Esophagus muscularis mucosa (tissue), 4 donors: ENCODE measurements around the gene SCG2. TPM values are rescaled to one million over a fixed set of nuclear protein-coding genes. Genes with fewer than 3 reads are reported as not detected.

Experiments
- DNase-seq: peaks from one replicate; pipeline ENCODE4 v3.0.0-alpha.2; 2017; ENCODE audit errors: extremely low spot score
- H3K27ac ChIP-seq, 4 donors: fragments of 200-600 bp; sonication (generic); replicated peaks in 1 of 4; 1 replicate in 3 of 4; 2 replicates in 1 of 4; pipeline ENCODE4 v1.5.1; 2016 to 2019; ENCODE audit warnings: mild to moderate bottlenecking in 1 of 4
- H3K27me3 ChIP-seq, 4 donors: fragments of 200-600 bp; sonication (generic); one replicate each; pipeline versions ENCODE4 v1.5.1 to v1.6.0; 2016 to 2019
- H3K36me3 ChIP-seq, 4 donors: fragments of 200-600 bp; sonication (generic); one replicate each; pipeline ENCODE4 v1.5.1; 2016 to 2019
- H3K4me1 ChIP-seq, 4 donors: fragments of 200-600 bp; sonication (generic); one replicate each; pipeline ENCODE4 v1.5.1; 2016 to 2019
- H3K4me3 ChIP-seq, 4 donors: fragments of 200-600 bp; sonication (generic); 1 replicate in 2 of 4; 2 replicates in 2 of 4; pipeline ENCODE4 v1.5.1; 2016 to 2019; ENCODE audit warnings: mild to moderate bottlenecking in 4 of 4, moderate library complexity in 1 of 4
- H3K9me3 ChIP-seq, 4 donors: fragments of 200-600 bp; sonication (generic); 1 replicate in 3 of 4; 2 replicates in 1 of 4; pipeline ENCODE4 v1.5.1; 2016 to 2019
- CTCF ChIP-seq, 3 experiments: fragments of 200-600 bp in 2 of 3; fragments of 450-650 bp in 1 of 3; sonication (generic) in 2 of 3; IDR thresholded peaks; one replicate each; pipeline ENCODE4 v1.5.1; 2017 to 2019; ENCODE audit warnings: antibody characterized with exemption in 3 of 3, mild to moderate bottlenecking in 2 of 3, moderate library complexity in 1 of 3
- EP300 ChIP-seq: sonication (generic); formaldehyde crosslinking; IDR thresholded peaks from one replicate; pipeline ENCODE4 v1.6.1; 2017; ENCODE audit warnings: antibody characterized with exemption
- POLR2A ChIP-seq: fragments of 450-650 bp; IDR thresholded peaks from one replicate; pipeline ENCODE4 v1.6.1; 2017; ENCODE audit warnings: antibody characterized with exemption, moderate library complexity, mild to moderate bottlenecking, low read depth
- POLR2AphosphoS5 ChIP-seq, 2 donors: sonication (generic); formaldehyde crosslinking; IDR thresholded peaks; one replicate each; pipeline ENCODE4 v1.6.1; 2017; ENCODE audit warnings: antibody characterized with exemption in 2 of 2
- WGBS: methylation state at CpG from one replicate; pipeline ENCODE4 v1.1.5; 2018; 5-methylcytosine and 5-hydroxymethylcytosine counted together
- intact Hi-C: fragments of 100-400 bp; cut with DNase I; formaldehyde crosslinking; loops from one replicate; pipeline ENCODE4 v1.15.1; 2023
- total RNA-seq, 4 donors: library from RNA; depleted of rRNA; stranded (reverse); fragments of >200 nt; gene quantifications; one replicate each; pipeline versions ENCODE4 v1.1.0 to v1.2.1, GENCODE V29; 2016

The SCG2 gene
- total RNA-seq, 4 donors from 2014 or later, result 1.7 to 8.3 (median 3.0) TPM

- TF ChIP-seq POLR2AphosphoS5 (IDR thresholded peaks at IDR 0.05) (no peak), POLR2A (no peak), EP300 (no peak), CTCF (IDR thresholded peaks at IDR 0.05) (no peak)
- no peaks in the 10 kb centered on the region for H3K36me3 ChIP-seq
- H3K27ac ChIP-seq, result no peak overlapping the region
- no peak overlapping the region for H3K4me3 ChIP-seq
- no peaks in the 10 kb centered on the region for H3K9me3 ChIP-seq
- H3K4me1 ChIP-seq, result peaks cover 0 to 3% (median 2%) of the 10 kb centered on the region in 4 donors
- H3K27me3 ChIP-seq, result no peaks in the 10 kb centered on the region
- intact Hi-C loops, result no loop called here
- no peak for DNase-seq
- WGBS, result 40% methylated on average over 1 of the region's 1 CpG
Measured at GRCh38 chr2:223606946-223607345, 4.8 kb upstream of the SCG2 start.

GRCh38 chr2:223604231-223604630, 2.1 kb upstream of the SCG2 start:
- peaks cover 0 to 4% (median 4%) of the 10 kb centered on the region in 4 donors for H3K4me1 ChIP-seq
- no peak for TF ChIP-seq POLR2A
- no peak for TF ChIP-seq POLR2AphosphoS5 (IDR thresholded peaks at IDR 0.05)
- no peak for TF ChIP-seq EP300
- no peak for TF ChIP-seq CTCF (IDR thresholded peaks at IDR 0.05)
- intact Hi-C loops, result loop anchor here (5.0 kb wide), 1 partner anchor 627 kb away; no protein-coding TSS in a partner anchor
- no peaks in the 10 kb centered on the region for H3K27me3 ChIP-seq
- DNase-seq, result no peak
- no peaks in the 10 kb centered on the region for H3K36me3 ChIP-seq
- H3K27ac ChIP-seq, result no peak overlapping the region
- H3K9me3 ChIP-seq, result no peaks in the 10 kb centered on the region
- WGBS, result 75% methylated on average over 2 of the region's 2 CpGs
- H3K4me3 ChIP-seq, result no peak overlapping the region

- intact Hi-C loops, result loop anchor here (5.0 kb wide), 1 partner anchor 626 kb away; no protein-coding TSS in a partner anchor
- peaks cover 0 to 4% (median 4%) of the 10 kb centered on the region in 4 donors for H3K4me1 ChIP-seq
- no peak overlapping the region for H3K27ac ChIP-seq
- H3K4me3 ChIP-seq, result no peak overlapping the region
- no peaks in the 10 kb centered on the region for H3K9me3 ChIP-seq
- no peaks in the 10 kb centered on the region for H3K36me3 ChIP-seq
- 46% methylated on average over 2 of the region's 2 CpGs for WGBS
- TF ChIP-seq POLR2AphosphoS5 (IDR thresholded peaks at IDR 0.05) (no peak), CTCF (IDR thresholded peaks at IDR 0.05) (no peak), EP300 (no peak)
- H3K27me3 ChIP-seq, result no peaks in the 10 kb centered on the region
- DNase-seq, result no peak
Measured at GRCh38 chr2:223602972-223603371, 811 bp upstream of the SCG2 start.

- TF ChIP-seq EP300 (no peak), POLR2A (no peak), POLR2AphosphoS5 (IDR thresholded peaks at IDR 0.05) (no peak), CTCF (IDR thresholded peaks at IDR 0.05) (no peak)
- Histone ChIP-seq H3K27ac (no peak overlapping the region), H3K27me3 (no peaks in the 10 kb centered on the region), H3K9me3 (no peaks in the 10 kb centered on the region), H3K36me3 (no peaks in the 10 kb centered on the region), H3K4me3 (no peak overlapping the region), H3K4me1 (peaks cover 0 to 4% (median 4%) of the 10 kb centered on the region in 4 donors)
- intact Hi-C loops, result loop anchor here (5.0 kb wide), 1 partner anchor 624 kb away; no protein-coding TSS in a partner anchor
- no peak for DNase-seq
Measured at GRCh38 chr2:223601018-223601417, 1.1 kb downstream of the SCG2 start.
